ENCODE data around the gene IL17RB. TPM values are rescaled to one million over a fixed set of nuclear protein-coding genes. Genes with fewer than 3 reads are reported as not detected.

IL17RB gene
- total RNA-seq (2014; rRNA removed; shearing (Covaris generic)): 0.25 TPM in 1 of 2 replicates, not detected in the other

GRCh38 chr3:53846134-53846850, at the start of gene IL17RB, which contains the start of gene CHDH:
IL17RB (plus strand) TSS chr3:53846568; CDS start chr3:53846589, 21 bp downstream.
CHDH (minus strand) TSS chr3:53846419; CDS start chr3:53824008, 22,411 bp downstream.
- peak; percentile 6 for DNase-seq (ENCODE audit: low read depth)

- DNase-seq (ENCODE audit: low read depth): no peak
Measured at GRCh38 chr3:53798144-53798543, 48.2 kb upstream of the IL17RB start.

- DNase-seq (ENCODE audit: low read depth): no peak
Measured at GRCh38 chr3:53799338-53799865, 47.0 kb upstream of the IL17RB start.

GRCh38 chr3:53800041-53800906, 46.1 kb upstream of the IL17RB start:
- no peak for DNase-seq (ENCODE audit: low read depth)

- DNase-seq (ENCODE audit: low read depth): no peak
Measured at GRCh38 chr3:53801319-53801718, 45.0 kb upstream of the IL17RB start.

GRCh38 chr3:53802256-53802880, 44.0 kb upstream of the IL17RB start:
- no peak for DNase-seq (ENCODE audit: low read depth)

GRCh38 chr3:53803124-53803815, 43.1 kb upstream of the IL17RB start:
- no peak for DNase-seq (ENCODE audit: low read depth)

- DNase-seq (ENCODE audit: low read depth): no peak
Measured at GRCh38 chr3:53803816-53804695, 42.3 kb upstream of the IL17RB start.

GRCh38 chr3:53804697-53805462, 41.5 kb upstream of the IL17RB start:
- peak; percentile 82 for DNase-seq (ENCODE audit: low read depth)

- DNase-seq (ENCODE audit: low read depth): no peak
Measured at GRCh38 chr3:53805463-53806159, 40.8 kb upstream of the IL17RB start.

GRCh38 chr3:53806182-53807116, 39.9 kb upstream of the IL17RB start:
- DNase-seq (ENCODE audit: low read depth): peak; percentile 66

- DNase-seq (ENCODE audit: low read depth): no peak
Measured at GRCh38 chr3:53807117-53807810, 39.1 kb upstream of the IL17RB start.

GRCh38 chr3:53808496-53808895, 37.9 kb upstream of the IL17RB start:
- no peak for DNase-seq (ENCODE audit: low read depth)

GRCh38 chr3:53809267-53809666, 37.1 kb upstream of the IL17RB start:
- no peak for DNase-seq (ENCODE audit: low read depth)

- DNase-seq (ENCODE audit: low read depth): no peak
Measured at GRCh38 chr3:53809764-53810400, 36.5 kb upstream of the IL17RB start.

- DNase-seq (ENCODE audit: low read depth): no peak
Measured at GRCh38 chr3:53811143-53811927, 35.0 kb upstream of the IL17RB start.
